Measurements from ENCODE around the gene MEIKIN.

- no peak for TF ChIP-seq POLR2AphosphoS5 (IDR thresholded peaks at IDR 0.05)
- no peak for TF ChIP-seq CTCF (IDR thresholded peaks at IDR 0.05)
These were observed 49.2 kb upstream of the MEIKIN start for GRCh38 chr5:131994533-131995226.

All from esophagus muscularis mucosa (tissue), 3 donors.